HG03045 (cell line): ENCODE measurements around the gene CPED1.
"Not testable (repeated sequence)": the region's sequence is repeated elsewhere in the genome, so short reads cannot be mapped to it uniquely, and the experiment has no call there.

Experiments
- ATAC-seq: cut with Tn5 transposase; IDR thresholded peaks from one replicate; pipeline ENCODE4 v1.9.1; 2021; ENCODE audit warnings: mild to moderate bottlenecking, moderate library complexity; ENCODE audit not compliant: unreplicated experiment

CPED1 gene

GRCh38 chr7:121038717-121039509 is 50.4 kb downstream of the CPED1 start:
- ATAC-seq = no peak

- ATAC-seq = no peak
Observed at GRCh38 chr7:121039510-121039822, 51.0 kb downstream of the CPED1 start.

GRCh38 chr7:121039994-121040393 is 51.5 kb downstream of the CPED1 start:
- ATAC-seq = no peak

GRCh38 chr7:121041516-121042148 is 53.1 kb downstream of the CPED1 start:
- ATAC-seq = no peak

DNA sequence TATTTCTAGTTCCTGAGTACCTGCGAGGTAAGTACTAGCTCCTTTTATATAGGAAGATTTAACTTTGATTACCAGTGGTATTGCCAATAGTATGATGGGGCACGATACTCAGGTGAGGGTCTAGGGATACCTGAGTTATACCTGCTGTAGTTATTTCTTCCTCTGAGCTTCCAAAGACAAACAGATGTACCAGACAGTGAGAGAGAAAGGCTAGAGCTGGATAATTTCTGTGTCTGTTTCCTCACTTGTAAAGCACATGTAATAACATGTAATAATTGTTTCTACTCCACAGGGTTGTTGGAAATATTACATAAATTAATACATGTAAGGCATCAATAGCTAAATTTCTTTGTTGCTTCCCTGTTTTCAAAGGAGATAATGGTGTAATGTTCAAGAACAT is 53.7 kb downstream of the CPED1 start:
- no peak for ATAC-seq

GRCh38 chr7:121042899-121043298 is 54.4 kb downstream of the CPED1 start:
- no peak for ATAC-seq

DNA sequence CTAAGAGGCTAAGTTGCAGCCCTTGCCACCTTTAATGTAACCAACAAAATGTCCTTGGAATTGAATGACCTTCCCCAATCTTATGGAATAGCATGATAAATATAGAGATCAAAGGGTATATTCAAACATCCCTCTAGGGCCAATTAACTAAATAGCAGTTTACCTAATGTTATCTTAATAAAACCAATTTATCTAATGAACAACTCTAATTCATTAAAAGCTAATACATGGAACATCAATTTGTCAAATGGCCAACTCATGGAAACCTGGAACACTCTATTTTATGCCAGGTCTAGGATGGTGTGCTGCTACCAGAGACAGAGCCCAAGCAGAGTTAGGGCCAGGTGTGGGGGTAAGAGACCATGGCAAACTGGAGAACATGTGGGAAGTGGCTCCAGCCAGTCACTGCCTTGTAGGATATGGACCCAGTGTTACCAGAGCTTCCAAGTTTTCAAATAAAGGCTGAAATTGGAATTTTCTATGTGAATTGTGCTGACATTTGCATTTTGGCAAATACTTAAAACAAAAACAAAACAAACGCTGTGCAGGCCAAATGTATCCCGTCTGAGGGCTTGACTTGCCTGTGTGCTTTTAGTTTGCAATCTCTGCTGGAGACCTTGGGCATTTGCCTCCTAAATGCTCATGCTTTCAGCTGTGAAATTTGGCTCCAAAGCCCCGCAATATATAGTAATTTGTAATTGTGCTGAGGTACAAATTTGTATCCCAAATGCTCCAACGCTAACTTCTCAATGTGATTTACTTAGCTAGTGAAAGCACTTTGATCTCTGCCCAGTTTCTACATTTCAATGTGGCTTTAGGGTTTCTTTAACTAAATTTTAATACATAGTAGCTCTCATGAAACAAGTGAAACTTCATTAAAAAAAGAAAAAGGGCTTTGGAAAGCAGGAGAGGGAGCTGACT is 55.1 kb downstream of the CPED1 start:
- ATAC-seq = no peak

- ATAC-seq = no peak
Observed at GRCh38 chr7:121045090-121045489, 56.6 kb downstream of the CPED1 start.

GRCh38 chr7:121046009-121046408 is 57.5 kb downstream of the CPED1 start:
- no peak for ATAC-seq

- no peak for ATAC-seq
Observed at GRCh38 chr7:121046893-121047468, 58.5 kb downstream of the CPED1 start.

DNA sequence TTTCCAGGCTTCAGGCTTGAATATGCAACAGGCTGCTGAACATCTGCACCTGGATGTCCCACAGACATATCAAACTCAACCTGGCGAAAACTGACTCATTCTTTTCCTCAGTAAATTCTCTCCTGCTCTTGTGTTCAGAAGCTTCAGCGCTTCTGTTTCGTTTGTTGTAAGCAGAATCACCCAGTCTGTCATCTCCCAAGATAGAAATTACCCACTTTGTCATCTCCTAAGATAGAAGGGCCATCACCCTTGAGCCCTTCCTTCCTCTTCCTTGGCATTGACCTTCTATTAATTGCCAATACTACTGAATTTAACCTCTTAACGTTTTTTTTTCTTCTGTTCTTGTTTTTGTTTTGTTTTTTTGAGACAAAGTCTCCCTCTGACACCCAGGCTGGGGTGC is 59.7 kb downstream of the CPED1 start:
- ATAC-seq = no peak

DNA sequence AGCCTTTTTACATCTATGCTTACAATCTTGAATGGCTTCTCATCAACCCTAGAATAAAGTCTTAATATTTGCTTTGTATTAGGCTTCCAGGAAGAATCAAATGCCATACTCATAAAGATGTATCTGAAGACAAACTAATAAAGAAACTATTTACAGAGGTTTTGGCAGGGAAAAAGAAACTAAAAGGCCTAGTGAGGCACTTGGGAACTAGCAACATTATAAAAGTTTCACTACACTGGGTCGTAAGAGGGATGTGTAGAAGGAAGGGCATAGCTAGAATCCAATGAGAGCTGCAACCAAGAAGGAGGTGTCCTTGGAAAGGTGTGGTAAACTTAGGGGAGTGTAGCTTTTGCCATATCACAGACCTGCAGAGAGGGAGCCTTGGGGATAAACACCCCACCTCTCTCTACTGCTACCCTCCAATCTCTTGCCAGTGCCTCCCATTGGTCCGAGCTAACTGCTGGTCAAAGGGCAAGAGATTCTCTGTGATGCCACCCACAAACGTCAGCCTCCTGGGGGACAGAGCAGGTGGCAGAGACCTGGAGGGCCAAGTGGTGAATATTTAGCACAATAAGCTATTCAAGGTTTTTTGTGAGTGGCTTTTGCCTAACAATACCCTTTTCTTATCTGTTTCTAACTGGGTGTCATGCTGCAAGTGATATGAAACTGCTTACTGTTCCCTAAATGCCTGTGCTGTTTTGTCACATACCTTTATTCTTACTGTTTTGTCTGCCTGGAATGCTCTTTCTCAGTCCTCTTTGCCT is 60.7 kb downstream of the CPED1 start:
- ATAC-seq = no peak

DNA sequence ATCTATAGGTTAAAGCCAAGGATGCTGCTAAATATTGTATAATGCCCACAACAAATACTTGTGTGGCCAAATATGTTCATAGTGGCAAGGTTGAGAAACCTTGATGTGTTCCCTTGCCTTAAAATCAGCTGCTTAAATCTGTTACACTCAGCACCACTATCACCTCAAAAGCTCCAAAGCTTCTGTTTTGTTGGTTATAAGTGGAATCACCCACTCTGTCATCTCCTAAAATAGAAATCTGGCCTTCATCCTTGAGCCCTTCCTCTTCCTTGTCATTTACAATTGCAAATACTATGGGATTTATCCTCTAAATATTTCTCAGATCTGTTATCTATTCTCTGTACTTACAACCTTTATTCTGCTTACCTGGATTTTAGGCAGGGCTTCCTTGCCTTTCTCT is 61.4 kb downstream of the CPED1 start:
- ATAC-seq = no peak

- ATAC-seq = no peak
Observed at GRCh38 chr7:121053219-121053618, 64.7 kb downstream of the CPED1 start.

DNA sequence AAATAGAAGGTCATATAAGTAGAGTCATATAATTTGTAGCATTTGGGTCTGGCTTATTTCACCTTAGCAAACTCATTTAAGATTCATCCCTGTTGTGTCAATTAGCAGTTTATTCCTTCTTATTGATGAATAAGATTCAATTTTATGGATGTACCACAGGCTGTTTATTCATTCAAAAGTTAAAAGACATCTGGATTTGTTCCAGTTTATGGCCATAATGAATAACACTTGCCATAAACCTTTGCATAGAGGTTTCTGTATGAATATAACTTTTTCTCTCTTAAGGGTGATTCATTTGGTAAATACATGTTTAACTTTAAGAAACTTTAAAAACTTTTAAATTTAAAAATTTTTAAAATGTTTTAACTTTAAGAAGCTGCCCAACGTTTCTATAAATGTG is 66.4 kb downstream of the CPED1 start:
- no peak for ATAC-seq

GRCh38 chr7:121057878-121058277 is 69.4 kb downstream of the CPED1 start:
- ATAC-seq = no peak

GRCh38 chr7:121058975-121059374 is 70.5 kb downstream of the CPED1 start:
- ATAC-seq = no peak

DNA sequence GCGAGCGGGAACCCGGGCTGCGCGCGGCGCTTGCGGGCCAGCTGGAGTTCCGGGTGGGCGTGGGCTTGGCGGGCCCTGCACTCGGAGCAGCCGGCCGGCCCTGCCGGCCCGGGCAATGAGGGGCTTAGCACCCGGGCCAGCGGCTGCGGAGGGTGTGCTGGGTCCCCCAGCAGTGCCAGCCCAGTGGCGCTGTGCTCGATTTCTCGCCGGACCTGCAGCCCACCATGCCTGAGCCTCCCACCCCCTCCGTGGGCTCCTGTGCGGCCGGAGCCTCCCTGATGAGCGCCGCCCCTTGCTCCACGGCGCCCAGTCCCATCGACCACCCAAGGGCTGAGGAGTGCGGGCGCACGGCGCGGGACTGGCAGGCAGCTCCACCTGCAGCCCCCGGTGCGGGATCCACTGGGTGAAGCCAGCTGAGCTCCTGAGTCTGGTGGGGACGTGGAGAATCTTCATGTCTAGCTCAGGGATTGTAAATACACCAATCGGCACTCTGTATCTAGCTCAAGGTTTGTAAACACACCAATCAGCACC is 71.5 kb downstream of the CPED1 start:
- ATAC-seq = not testable (repeated sequence)

- ATAC-seq = no peak
Observed at GRCh38 chr7:121061677-121062582, 73.4 kb downstream of the CPED1 start.
